Activated T-cell treated with anti-CD3 and anti-CD28 coated beads, Interleukin-2, amount 50 U/mL, for 72 hours (primary cell): ENCODE data around the gene LRRTM4. TPM values are rescaled to one million over a fixed set of nuclear protein-coding genes. Genes with fewer than 3 reads are reported as not detected.

Experiments
- ATAC-seq, 2 donors: fragments of 150-1000 bp; cut with Tn5 transposase; replicated peaks in 1 of 2; 2 replicates each; pipeline ENCODE4 v1.10.0; 2021; ENCODE audit warnings: moderate library complexity in 2 of 2, mild to moderate bottlenecking in 1 of 2
- DNase-seq, 2 donors: peaks; one replicate each; pipeline ENCODE4 v3.0.0; 2021 to 2022; ENCODE audit warnings: mixed read lengths in 1 of 2
- H3K27ac Mint-ChIP-seq: one replicate; pipeline ENCODE4 v1.8.0; 2022; ENCODE audit warnings: mild to moderate bottlenecking, moderate library complexity, mixed read lengths
- H3K27me3 Mint-ChIP-seq: one replicate; pipeline ENCODE4 v1.8.0; 2022; ENCODE audit warnings: low read depth, mixed read lengths
- H3K36me3 Mint-ChIP-seq, 2 donors: one replicate each; pipeline ENCODE4 v1.8.0; 2022; ENCODE audit warnings: mixed read lengths in 2 of 2, mild to moderate bottlenecking in 1 of 2; ENCODE audit not compliant: insufficient read depth in 2 of 2
- H3K4me1 Mint-ChIP-seq: one replicate; pipeline ENCODE4 v1.8.0; 2022; ENCODE audit warnings: low read depth, mixed read lengths
- H3K4me3 Mint-ChIP-seq, 2 donors: one replicate each; pipeline ENCODE4 v1.8.0; 2022; ENCODE audit warnings: mild to moderate bottlenecking in 2 of 2, mixed read lengths in 2 of 2, moderate library complexity in 2 of 2
- H3K9me3 Mint-ChIP-seq, 2 donors: one replicate each; pipeline ENCODE4 v1.8.0; 2022; ENCODE audit warnings: mixed read lengths in 2 of 2
- total RNA-seq, 2 donors: library from RNA; stranded (reverse); gene quantifications; one replicate each; pipeline ENCODE4 v1.2.3, GENCODE V29; 2022

The LRRTM4 gene
- total RNA-seq, 2 donors from 2014 or later = not detected

DNA sequence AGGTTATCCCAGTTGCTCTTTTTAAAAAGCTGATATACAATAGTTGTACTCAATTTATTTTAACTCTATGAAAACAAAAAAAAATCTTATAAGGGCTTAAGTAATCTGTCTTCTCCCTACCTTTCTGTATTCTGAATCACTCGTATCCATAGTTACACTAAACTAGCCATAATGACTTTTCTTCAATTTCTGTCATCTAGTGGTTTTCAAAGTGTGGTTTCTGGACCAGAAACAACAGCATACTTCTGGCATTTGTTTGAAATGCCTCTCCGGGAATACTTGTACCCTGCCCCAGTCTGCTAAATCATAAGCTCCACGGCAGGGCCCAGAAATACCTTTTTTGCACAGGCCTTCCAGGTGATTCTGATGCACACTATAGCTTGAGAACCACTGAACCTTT lies 253.6 kb downstream of the LRRTM4 start:
- DNase-seq = no peak
- peaks cover 10% of the 10 kb centered on the region in 2 donors for H3K9me3 Mint-ChIP-seq
- H3K4me1 Mint-ChIP-seq = no peaks in the 10 kb centered on the region
- no peak for ATAC-seq
- no peaks in the 10 kb centered on the region for H3K36me3 Mint-ChIP-seq
- H3K27ac Mint-ChIP-seq = no peak overlapping the region
- no peaks in the 10 kb centered on the region for H3K27me3 Mint-ChIP-seq
- no peak overlapping the region for H3K4me3 Mint-ChIP-seq

DNA sequence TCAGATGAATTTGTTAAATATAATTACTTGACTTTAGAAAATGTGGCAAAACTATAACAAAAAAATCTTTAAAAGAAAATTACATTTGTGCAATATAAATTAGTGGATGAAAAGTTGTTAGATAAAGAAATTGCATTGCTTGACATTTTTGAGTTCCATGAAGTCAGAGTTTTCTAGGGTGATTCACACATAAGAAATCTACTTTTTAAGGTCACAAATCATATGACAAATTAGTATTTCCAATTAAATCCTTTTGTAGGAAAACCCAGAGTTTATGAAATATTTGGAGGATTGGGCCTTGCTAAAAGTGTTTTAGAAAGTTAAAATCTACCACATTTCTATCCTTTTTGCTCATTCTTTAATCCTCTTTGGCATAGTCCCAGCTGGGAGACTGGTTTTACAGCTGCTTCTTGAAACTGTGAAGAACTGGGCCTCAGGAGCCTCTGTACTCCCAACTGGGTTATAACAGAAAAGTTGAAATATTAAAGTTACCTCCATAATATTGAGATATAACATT lies 289.2 kb downstream of the LRRTM4 start:
- H3K27ac Mint-ChIP-seq = no peak overlapping the region
- no peak overlapping the region for H3K4me3 Mint-ChIP-seq
- DNase-seq (no peak), ATAC-seq (no peak)
- peaks cover 10 to 17% of the 10 kb centered on the region in 2 donors for H3K9me3 Mint-ChIP-seq
- H3K4me1 Mint-ChIP-seq = no peaks in the 10 kb centered on the region
- H3K36me3 Mint-ChIP-seq = peaks cover 0 to 2% of the 10 kb centered on the region in 2 donors
- no peaks in the 10 kb centered on the region for H3K27me3 Mint-ChIP-seq

DNA sequence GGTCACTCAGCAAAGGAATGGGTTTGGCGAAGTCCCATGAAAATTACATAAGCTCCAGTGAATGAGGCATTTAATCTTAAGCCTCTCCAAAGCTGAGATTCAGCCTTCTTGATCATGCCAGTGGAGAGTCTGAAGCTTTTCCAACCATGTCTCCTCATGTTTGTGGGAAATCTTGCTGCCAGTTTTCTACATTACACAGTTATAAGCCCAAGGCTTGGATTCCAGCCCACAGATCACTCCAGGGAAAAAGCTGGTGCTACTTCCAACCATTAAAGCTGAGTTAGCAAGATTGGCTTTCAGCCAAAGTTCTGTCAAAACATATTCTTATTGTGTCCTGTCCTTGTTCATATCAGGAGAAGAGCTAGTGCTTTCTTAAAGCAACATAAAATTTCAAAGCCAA lies 293.8 kb downstream of the LRRTM4 start:
- Mint-ChIP-seq H3K36me3 (no peaks in the 10 kb centered on the region), H3K27me3 (no peaks in the 10 kb centered on the region), H3K4me1 (no peaks in the 10 kb centered on the region), H3K27ac (no peak overlapping the region), H3K4me3 (no peak overlapping the region), H3K9me3 (peaks cover 7 to 8% of the 10 kb centered on the region in 2 donors)
- no peak for DNase-seq
- no peak for ATAC-seq

DNA sequence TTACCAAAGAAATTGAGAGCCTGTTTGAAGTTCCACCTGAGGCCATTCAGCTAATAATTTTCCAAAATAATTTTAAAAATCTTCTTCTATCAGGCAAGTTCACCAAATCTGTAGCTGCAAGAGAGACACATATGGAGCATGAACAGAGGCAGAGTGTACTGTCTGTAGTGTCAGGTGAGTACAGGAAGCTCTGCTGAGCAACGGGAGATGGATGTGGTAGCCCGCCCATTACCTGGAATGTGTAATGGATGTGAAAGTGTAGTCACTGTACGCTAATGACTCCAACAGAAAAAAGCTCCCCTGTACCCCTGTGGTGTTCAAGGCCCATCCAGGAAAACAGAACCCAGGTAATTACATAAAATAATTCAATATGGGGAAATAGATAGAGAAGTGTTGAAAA lies 311.5 kb downstream of the LRRTM4 start:
- H3K9me3 Mint-ChIP-seq = peaks cover 2 to 3% of the 10 kb centered on the region in 2 donors

DNA sequence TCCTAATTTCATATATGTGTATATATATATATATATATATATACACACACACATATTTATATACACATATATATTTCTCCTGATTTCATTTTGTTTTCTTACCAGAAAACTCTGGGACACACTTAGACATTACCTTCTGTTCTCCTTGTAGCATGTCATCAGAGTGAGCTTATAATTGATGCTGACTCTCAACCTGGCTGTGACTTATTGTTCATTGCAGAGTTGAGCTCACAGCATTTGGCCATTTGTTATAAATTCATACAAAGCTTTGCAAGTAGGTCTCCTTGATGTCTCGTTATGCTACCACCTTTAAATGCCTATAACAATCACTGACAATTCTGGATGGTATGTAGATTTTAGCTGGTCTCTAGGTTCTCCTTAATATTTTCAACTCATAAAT lies 314.8 kb downstream of the LRRTM4 start:
- no peak for DNase-seq
- H3K4me3 Mint-ChIP-seq = no peak overlapping the region
- ATAC-seq = no peak
- H3K27ac Mint-ChIP-seq = no peak overlapping the region
- H3K9me3 Mint-ChIP-seq = peaks cover 4 to 7% of the 10 kb centered on the region in 2 donors
- H3K4me1 Mint-ChIP-seq = no peaks in the 10 kb centered on the region
- H3K36me3 Mint-ChIP-seq = peaks cover 0 to 2% of the 10 kb centered on the region in 2 donors
- H3K27me3 Mint-ChIP-seq = no peaks in the 10 kb centered on the region

More for the DNA sequence above, 311.5 kb downstream of the LRRTM4 start:
- H3K36me3 Mint-ChIP-seq = no peaks in the 10 kb centered on the region
- no peaks in the 10 kb centered on the region for H3K4me1 Mint-ChIP-seq
- no peak overlapping the region for H3K4me3 Mint-ChIP-seq
- DNase-seq (no peak), ATAC-seq (no peak)
- no peak overlapping the region for H3K27ac Mint-ChIP-seq
- no peaks in the 10 kb centered on the region for H3K27me3 Mint-ChIP-seq

DNA sequence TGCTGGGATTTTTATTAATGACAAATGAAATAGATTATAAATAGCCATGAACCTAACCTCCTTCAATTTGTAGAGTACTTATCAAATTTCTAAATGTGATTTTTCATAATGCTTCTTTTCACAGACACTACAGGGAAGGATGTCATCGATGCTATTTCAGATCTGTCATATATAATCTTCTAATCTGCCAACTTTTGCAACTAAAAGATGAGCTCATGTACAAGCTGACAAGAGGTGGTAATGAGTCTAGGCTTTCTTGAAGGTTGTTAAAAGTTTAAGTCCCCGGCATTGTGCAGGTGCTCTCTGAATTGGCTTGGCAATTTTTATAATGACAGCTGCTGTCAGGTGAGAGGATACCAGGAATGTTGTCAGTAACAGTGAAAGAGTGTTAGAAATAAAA lies 320.4 kb downstream of the LRRTM4 start:
- Mint-ChIP-seq H3K27me3 (no peaks in the 10 kb centered on the region), H3K4me1 (no peaks in the 10 kb centered on the region), H3K4me3 (no peak overlapping the region), H3K9me3 (peaks cover 4 to 5% of the 10 kb centered on the region in 2 donors), H3K36me3 (peaks cover 0 to 2% of the 10 kb centered on the region in 2 donors), H3K27ac (no peak overlapping the region)
- no peak for DNase-seq
- no peak for ATAC-seq

DNA sequence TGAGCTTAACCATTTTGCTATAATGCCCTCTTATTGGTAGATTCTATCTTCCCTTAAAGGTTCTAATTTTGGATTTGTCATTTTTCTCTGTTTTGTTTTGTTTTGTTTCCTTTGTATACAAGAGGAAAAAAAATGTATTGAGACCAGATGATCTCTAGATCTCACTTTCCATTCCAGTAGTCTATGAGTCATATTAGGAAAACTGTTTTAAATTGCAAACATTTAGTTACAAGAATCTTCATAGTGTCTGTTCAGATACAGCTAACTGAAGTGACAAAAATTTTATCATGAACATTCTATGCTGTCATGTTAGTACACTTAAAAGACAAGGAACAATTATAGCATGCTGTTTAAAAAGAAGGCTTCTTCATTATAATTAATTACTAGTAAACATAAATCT lies 322.8 kb downstream of the LRRTM4 start:
- Mint-ChIP-seq H3K27ac (no peak overlapping the region), H3K27me3 (no peaks in the 10 kb centered on the region), H3K4me1 (no peaks in the 10 kb centered on the region), H3K4me3 (no peak overlapping the region), H3K36me3 (no peaks in the 10 kb centered on the region), H3K9me3 (peaks cover 0 to 4% of the 10 kb centered on the region in 2 donors)
- ATAC-seq (no peak), DNase-seq (no peak)

DNA sequence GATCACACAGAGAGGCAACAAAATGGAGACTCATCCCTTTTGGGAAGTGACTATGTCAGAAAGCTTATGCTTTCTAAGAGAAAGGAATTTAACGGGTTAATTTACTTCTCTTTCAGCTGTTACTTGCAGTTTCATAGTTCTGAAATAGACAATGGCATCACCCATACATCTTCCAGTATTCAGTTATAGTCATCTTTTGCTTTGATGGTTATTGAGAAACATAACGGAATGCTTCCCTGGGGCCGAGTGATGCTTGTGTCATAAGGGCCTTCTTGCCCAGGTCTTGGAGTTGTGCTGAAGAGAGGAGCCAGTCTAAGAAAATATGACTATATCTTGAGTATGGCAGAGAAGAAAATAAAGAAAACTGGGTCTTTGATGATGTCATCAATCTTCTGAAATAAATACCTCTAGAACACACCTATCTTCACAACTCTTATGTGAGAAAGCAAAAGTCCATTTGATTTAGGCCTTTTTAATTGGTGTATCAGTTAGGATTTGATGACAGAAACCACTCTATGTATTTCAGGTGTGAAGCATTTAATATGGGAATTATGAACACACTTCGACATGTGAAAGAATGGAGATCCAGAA lies 328.2 kb downstream of the LRRTM4 start:
- H3K4me3 Mint-ChIP-seq = no peak overlapping the region
- no peaks in the 10 kb centered on the region for H3K4me1 Mint-ChIP-seq
- H3K27ac Mint-ChIP-seq = no peak overlapping the region
- H3K27me3 Mint-ChIP-seq = no peaks in the 10 kb centered on the region
- ATAC-seq (no peak), DNase-seq (no peak)
- H3K9me3 Mint-ChIP-seq = peaks cover 0 to 5% of the 10 kb centered on the region in 2 donors
- no peaks in the 10 kb centered on the region for H3K36me3 Mint-ChIP-seq

DNA sequence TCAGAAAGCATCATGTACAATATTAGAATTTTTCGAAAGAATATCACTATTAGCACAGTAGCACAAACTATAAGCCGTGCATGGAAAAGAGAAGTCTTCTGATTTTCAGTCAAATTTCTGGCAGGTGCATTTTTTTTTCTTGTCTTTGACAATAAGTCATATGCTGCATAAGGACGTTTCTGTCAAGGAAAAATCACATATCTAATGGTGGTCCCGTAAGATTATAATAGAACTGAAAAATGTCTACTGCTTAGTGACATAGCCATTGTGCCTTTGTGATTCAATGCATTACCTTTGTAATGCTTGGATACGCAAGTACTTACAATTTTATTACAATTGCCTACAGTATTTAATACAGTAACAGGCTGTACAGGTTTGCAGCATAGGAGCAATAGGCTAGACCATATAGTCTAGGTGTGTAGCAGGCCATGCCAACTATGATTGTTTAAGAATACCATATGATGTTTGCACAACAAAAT lies 329.3 kb downstream of the LRRTM4 start:
- ATAC-seq (no peak), DNase-seq (no peak)
- Mint-ChIP-seq H3K36me3 (no peaks in the 10 kb centered on the region), H3K4me3 (no peak overlapping the region), H3K27me3 (no peaks in the 10 kb centered on the region), H3K9me3 (peaks cover 3 to 14% of the 10 kb centered on the region in 2 donors), H3K4me1 (no peaks in the 10 kb centered on the region), H3K27ac (no peak overlapping the region)

DNA sequence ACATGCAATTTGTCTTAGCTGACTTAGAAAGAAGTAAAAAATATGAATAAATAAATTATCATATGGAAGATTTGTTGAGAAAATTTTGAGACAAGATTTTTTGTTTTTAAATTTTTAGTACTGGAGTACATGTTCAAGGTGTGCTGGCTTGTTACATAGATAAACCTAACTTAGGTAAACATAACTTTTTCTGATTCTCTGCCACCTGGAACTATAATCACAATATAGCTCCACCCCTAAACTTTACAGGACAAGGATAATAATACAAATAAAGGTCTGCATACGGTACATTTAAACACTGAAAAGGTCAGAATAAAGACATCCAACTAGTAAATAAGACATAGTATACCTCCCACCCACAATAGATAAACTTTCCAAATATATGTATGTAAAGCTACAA lies 330.5 kb downstream of the LRRTM4 start:
- peaks cover 3 to 14% of the 10 kb centered on the region in 2 donors for H3K9me3 Mint-ChIP-seq
- no peak for ATAC-seq

DNA sequence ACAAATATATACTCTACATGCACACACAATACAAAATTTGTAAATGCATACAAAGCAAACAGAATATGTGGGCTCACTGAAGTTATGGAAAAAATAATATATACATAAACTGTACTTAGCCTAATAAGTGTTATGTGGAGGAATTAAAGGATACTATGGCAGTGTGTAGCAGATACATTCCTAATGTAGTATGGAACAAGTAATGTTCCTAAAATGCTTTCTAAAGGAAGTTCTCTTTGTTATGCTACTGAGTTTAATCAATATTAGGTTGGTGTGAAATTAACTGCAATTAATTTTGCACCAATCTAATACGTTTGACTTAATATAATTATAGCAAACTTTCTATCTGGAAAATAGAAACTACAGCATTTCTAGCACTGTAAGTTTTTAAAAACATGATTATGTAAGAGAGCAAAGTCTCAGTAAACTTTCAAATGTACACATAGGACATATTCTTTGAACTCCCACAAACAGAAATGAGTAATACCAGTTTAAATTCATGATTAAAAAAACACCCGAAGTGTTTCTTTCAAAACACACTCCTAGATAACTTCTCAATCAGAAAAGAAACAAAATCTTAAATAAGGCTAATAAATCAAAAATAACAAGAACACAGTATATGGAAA lies 331.3 kb downstream of the LRRTM4 start:
- no peak for ATAC-seq
- no peaks in the 10 kb centered on the region for H3K4me1 Mint-ChIP-seq

More for the DNA sequence above, 330.5 kb downstream of the LRRTM4 start:
- no peak overlapping the region for H3K4me3 Mint-ChIP-seq
- H3K27me3 Mint-ChIP-seq = no peaks in the 10 kb centered on the region
- no peak for DNase-seq
- H3K27ac Mint-ChIP-seq = no peak overlapping the region
- no peaks in the 10 kb centered on the region for H3K36me3 Mint-ChIP-seq
- no peaks in the 10 kb centered on the region for H3K4me1 Mint-ChIP-seq

DNA sequence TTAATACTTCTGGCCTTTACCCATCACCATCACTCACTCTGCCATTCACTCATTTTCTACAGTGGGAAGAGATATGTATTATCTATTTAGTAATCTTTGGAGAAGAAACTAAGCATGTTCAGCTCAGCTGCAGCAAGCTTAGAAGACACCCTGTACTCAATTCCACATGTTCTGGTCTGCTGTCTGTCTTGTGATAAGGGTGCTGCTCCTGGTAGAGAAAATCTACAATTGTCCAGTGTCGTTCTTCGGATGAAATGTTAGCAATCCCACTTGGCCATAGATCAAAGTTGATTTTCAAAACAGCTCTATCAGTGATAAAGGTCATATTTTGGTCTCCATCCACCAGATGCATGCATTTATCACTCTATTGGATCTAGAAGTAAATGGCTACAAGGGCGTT lies 337.1 kb downstream of the LRRTM4 start:
- Mint-ChIP-seq H3K4me1 (no peaks in the 10 kb centered on the region), H3K27me3 (no peaks in the 10 kb centered on the region), H3K4me3 (no peak overlapping the region), H3K36me3 (no peaks in the 10 kb centered on the region), H3K27ac (no peak overlapping the region), H3K9me3 (peaks cover 5 to 15% of the 10 kb centered on the region in 2 donors)
- ATAC-seq (no peak), DNase-seq (no peak)

More for the DNA sequence above, 331.3 kb downstream of the LRRTM4 start:
- Mint-ChIP-seq H3K27ac (no peak overlapping the region), H3K9me3 (peaks cover 3 to 14% of the 10 kb centered on the region in 2 donors), H3K36me3 (no peaks in the 10 kb centered on the region), H3K4me3 (no peak overlapping the region), H3K27me3 (no peaks in the 10 kb centered on the region)
- no peak for DNase-seq

DNA sequence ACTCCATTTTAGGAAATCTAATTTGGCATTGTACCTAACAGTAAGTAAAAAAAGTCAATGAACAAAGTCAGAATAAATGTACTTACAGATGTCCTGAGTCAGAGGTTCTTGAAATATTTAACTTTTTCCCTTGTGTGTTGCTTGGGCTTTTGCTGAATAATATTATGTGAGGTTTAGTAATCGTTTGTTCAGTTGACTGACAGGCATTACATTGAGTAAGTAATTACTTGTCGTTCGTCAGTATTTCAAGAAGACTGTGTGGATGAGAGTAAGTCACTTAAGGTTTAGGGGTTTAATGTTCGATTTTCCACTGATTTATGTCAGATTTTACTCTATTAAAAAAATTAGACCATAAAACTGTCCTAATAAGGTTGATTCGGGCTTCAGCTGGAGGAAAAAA lies 342.9 kb downstream of the LRRTM4 start:
- H3K4me3 Mint-ChIP-seq = no peak overlapping the region
- no peaks in the 10 kb centered on the region for H3K4me1 Mint-ChIP-seq
- H3K36me3 Mint-ChIP-seq = peaks cover 0 to 2% of the 10 kb centered on the region in 2 donors
- H3K9me3 Mint-ChIP-seq = peaks cover 4 to 6% of the 10 kb centered on the region in 2 donors
- H3K27me3 Mint-ChIP-seq = no peaks in the 10 kb centered on the region
- H3K27ac Mint-ChIP-seq = no peak overlapping the region
- no peak for ATAC-seq
- no peak for DNase-seq
